Testis (tissue), 2 donors: ENCODE measurements around the gene TLR4.

ENCODE experiments used
- POLR2A ChIP-seq: fragments of 450-650 bp; IDR thresholded peaks from one replicate; pipeline ENCODE4 v1.6.1; 2017; ENCODE audit warnings: antibody characterized with exemption, mild to moderate bottlenecking, moderate library complexity
- TF ChIP-seq, protein P1 (sequence below), 3 experiments: fragments of 450-650 bp in 2 of 3; fragments of 200-600 bp in 1 of 3; sonication (generic) in 1 of 3; IDR thresholded peaks; one replicate each; pipeline ENCODE4 v1.5.1; 2016 to 2019; ENCODE audit warnings: antibody characterized with exemption in 3 of 3, mild to moderate bottlenecking in 2 of 3, moderate library complexity in 1 of 3

DNA sequence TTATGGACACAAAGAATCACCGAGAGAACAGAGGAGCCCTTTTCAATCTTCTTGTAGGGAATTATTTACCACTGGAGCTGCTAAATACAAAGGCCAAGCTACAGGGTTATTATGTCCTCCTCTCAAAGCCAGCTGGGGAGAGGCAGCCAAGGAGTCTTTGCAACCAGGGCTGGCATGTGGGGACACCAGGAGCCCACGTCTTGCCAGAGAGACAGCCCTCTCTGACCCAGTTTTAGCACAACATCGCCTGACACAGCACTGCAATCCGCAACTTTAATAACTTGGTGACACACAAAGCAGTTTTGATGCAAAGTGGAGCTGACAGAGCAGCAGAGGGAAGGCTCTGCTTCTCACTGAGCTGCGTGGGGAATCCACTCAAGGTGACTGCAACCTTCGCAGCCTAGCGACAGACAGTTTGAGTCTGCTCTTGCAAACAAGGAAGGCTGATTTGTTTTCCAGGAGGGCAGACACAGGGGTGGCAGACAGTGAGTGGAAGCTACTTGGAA, 33.6 kb downstream of the TLR4 start:
- TF ChIP-seq, protein P1, sequence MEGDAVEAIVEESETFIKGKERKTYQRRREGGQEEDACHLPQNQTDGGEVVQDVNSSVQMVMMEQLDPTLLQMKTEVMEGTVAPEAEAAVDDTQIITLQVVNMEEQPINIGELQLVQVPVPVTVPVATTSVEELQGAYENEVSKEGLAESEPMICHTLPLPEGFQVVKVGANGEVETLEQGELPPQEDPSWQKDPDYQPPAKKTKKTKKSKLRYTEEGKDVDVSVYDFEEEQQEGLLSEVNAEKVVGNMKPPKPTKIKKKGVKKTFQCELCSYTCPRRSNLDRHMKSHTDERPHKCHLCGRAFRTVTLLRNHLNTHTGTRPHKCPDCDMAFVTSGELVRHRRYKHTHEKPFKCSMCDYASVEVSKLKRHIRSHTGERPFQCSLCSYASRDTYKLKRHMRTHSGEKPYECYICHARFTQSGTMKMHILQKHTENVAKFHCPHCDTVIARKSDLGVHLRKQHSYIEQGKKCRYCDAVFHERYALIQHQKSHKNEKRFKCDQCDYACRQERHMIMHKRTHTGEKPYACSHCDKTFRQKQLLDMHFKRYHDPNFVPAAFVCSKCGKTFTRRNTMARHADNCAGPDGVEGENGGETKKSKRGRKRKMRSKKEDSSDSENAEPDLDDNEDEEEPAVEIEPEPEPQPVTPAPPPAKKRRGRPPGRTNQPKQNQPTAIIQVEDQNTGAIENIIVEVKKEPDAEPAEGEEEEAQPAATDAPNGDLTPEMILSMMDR (IDR thresholded peaks at IDR 0.05): no peak
- no peak for TF ChIP-seq POLR2A
